Measurements from ENCODE around the gene PRPF4.

DNA sequence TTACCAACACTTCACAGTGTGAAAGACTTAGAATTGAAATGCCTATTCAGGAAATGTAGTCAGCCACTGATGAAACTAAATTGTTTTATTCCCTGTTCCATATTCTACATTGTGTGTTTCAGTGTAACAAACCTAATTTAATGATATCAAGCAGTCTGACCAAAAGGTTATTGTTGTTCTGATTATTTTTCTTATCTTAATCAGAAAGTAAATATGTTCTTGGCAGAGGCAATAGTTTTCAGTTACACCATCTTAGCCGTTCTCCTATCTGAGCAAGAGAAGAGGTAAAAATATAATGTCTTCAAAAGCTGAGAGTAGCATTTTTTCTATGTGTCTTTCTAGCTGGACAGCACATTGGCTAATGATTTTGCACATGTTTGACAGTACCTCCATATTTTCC lies 17.2 kb upstream of the PRPF4 start:
- TF ChIP-seq, protein P1, sequence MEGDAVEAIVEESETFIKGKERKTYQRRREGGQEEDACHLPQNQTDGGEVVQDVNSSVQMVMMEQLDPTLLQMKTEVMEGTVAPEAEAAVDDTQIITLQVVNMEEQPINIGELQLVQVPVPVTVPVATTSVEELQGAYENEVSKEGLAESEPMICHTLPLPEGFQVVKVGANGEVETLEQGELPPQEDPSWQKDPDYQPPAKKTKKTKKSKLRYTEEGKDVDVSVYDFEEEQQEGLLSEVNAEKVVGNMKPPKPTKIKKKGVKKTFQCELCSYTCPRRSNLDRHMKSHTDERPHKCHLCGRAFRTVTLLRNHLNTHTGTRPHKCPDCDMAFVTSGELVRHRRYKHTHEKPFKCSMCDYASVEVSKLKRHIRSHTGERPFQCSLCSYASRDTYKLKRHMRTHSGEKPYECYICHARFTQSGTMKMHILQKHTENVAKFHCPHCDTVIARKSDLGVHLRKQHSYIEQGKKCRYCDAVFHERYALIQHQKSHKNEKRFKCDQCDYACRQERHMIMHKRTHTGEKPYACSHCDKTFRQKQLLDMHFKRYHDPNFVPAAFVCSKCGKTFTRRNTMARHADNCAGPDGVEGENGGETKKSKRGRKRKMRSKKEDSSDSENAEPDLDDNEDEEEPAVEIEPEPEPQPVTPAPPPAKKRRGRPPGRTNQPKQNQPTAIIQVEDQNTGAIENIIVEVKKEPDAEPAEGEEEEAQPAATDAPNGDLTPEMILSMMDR (IDR thresholded peaks at IDR 0.05; ENCODE audit: low read depth, low read length, missing input control): no peak
- peak; percentile 89 for TF ChIP-seq FOXA1 (IDR thresholded peaks at IDR 0.05)
- peak in 1 of 2 donors; percentile 7 for TF ChIP-seq RAD21 (IDR thresholded peaks at IDR 0.05)
- peak; percentile 50 to 56 for TF ChIP-seq HNF4A (conservative IDR thresholded peaks at IDR 0.05)
- TF ChIP-seq YY1 (IDR thresholded peaks at IDR 0.05): peak; percentile 45
- peak in 1 of 2 donors; percentile 24 for TF ChIP-seq JUND (IDR thresholded peaks at IDR 0.05)
- TF ChIP-seq, protein P2, sequence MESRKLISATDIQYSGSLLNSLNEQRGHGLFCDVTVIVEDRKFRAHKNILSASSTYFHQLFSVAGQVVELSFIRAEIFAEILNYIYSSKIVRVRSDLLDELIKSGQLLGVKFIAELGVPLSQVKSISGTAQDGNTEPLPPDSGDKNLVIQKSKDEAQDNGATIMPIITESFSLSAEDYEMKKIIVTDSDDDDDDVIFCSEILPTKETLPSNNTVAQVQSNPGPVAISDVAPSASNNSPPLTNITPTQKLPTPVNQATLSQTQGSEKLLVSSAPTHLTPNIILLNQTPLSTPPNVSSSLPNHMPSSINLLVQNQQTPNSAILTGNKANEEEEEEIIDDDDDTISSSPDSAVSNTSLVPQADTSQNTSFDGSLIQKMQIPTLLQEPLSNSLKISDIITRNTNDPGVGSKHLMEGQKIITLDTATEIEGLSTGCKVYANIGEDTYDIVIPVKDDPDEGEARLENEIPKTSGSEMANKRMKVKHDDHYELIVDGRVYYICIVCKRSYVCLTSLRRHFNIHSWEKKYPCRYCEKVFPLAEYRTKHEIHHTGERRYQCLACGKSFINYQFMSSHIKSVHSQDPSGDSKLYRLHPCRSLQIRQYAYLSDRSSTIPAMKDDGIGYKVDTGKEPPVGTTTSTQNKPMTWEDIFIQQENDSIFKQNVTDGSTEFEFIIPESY (IDR thresholded peaks at IDR 0.05): no peak
- TF ChIP-seq GABPA (IDR thresholded peaks at IDR 0.05 in 1 of 2, conservative IDR thresholded peaks at IDR 0.05 in 1 of 2): no peak
- TF ChIP-seq, protein P3, sequence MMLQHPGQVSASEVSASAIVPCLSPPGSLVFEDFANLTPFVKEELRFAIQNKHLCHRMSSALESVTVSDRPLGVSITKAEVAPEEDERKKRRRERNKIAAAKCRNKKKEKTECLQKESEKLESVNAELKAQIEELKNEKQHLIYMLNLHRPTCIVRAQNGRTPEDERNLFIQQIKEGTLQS (IDR thresholded peaks at IDR 0.05): no peak
- no peak for TF ChIP-seq SP1 (IDR thresholded peaks at IDR 0.05)
- no peak for TF ChIP-seq NR2F2 (IDR thresholded peaks at IDR 0.05)
